ENCODE measurements around the gene ZNF835.
"Not testable (repeated sequence)": the region's sequence is repeated elsewhere in the genome, so short reads cannot be mapped to it uniquely, and the experiment has no call there.

Gene ZNF835

GRCh38 chr19:56671613-56671994 is at the start of gene ZNF835:
Gene ZNF835 (minus strand): TSS chr19:56671757. CDS start chr19:56665198, 6,559 bp downstream.
- no peak for DNase-seq

GRCh38 chr19:56720281-56720680 is 48.7 kb upstream of the ZNF835 start:
- no peak for DNase-seq

- no peak for DNase-seq
Observed at GRCh38 chr19:56718231-56718630, 46.7 kb upstream of the ZNF835 start.

GRCh38 chr19:56712611-56713276 is 41.2 kb upstream of the ZNF835 start:
- DNase-seq = no peak

- no peak for DNase-seq
Observed at GRCh38 chr19:56710437-56710836, 38.9 kb upstream of the ZNF835 start.

- DNase-seq = no peak
Observed at GRCh38 chr19:56707821-56708220, 36.3 kb upstream of the ZNF835 start.

- DNase-seq = no peak
Observed at GRCh38 chr19:56705939-56706338, 34.4 kb upstream of the ZNF835 start.

GRCh38 chr19:56701895-56702294 is 30.3 kb upstream of the ZNF835 start:
- DNase-seq = no peak

- DNase-seq = no peak
Observed at GRCh38 chr19:56699552-56699951, 28.0 kb upstream of the ZNF835 start.

GRCh38 chr19:56692206-56692895 is 20.8 kb upstream of the ZNF835 start:
- DNase-seq = no peak

- no peak for DNase-seq
Observed at GRCh38 chr19:56690670-56691069, 19.1 kb upstream of the ZNF835 start.

GRCh38 chr19:56689198-56689597 is 17.6 kb upstream of the ZNF835 start:
- DNase-seq = no peak

GRCh38 chr19:56687031-56687430 is 15.5 kb upstream of the ZNF835 start:
- no peak for DNase-seq

GRCh38 chr19:56683116-56683515 is 11.6 kb upstream of the ZNF835 start:
- DNase-seq = no peak

GRCh38 chr19:56681702-56682101 is 10.1 kb upstream of the ZNF835 start:
- no peak for DNase-seq

- no peak for DNase-seq
Observed at GRCh38 chr19:56678205-56678604, 6.6 kb upstream of the ZNF835 start.

GRCh38 chr19:56672610-56673009 is 1.1 kb upstream of the ZNF835 start:
- not testable (repeated sequence) for DNase-seq

GRCh38 chr19:56670961-56671612 is 470 bp downstream of the ZNF835 start:
- no peak for DNase-seq

GRCh38 chr19:56670401-56670960 is 1.1 kb downstream of the ZNF835 start:
- DNase-seq = no peak

GRCh38 chr19:56668676-56669075 is 2.9 kb downstream of the ZNF835 start:
- no peak for DNase-seq

- DNase-seq = no peak
Observed at GRCh38 chr19:56667311-56667870, 4.2 kb downstream of the ZNF835 start.

GRCh38 chr19:56664511-56664910 is 7.0 kb downstream of the ZNF835 start:
- no peak for DNase-seq

- no peak for DNase-seq
Observed at GRCh38 chr19:56663931-56664500, 7.5 kb downstream of the ZNF835 start.
